Activated CD4-positive, alpha-beta T cell treated with anti-CD3 and anti-CD28 coated beads, Interleukin-2, amount 50 U/mL, for 48 hours (primary cell): ENCODE results near the gene CLRN2.
"Not testable (repeated sequence)": the region's sequence is repeated elsewhere in the genome, so short reads cannot be mapped to it uniquely, and the experiment has no call there.

ENCODE experiments used
- DNase-seq, 2 experiments: peaks; one replicate each; pipeline ENCODE4 v3.0.0-alpha.2; 2020

CLRN2 gene

DNA sequence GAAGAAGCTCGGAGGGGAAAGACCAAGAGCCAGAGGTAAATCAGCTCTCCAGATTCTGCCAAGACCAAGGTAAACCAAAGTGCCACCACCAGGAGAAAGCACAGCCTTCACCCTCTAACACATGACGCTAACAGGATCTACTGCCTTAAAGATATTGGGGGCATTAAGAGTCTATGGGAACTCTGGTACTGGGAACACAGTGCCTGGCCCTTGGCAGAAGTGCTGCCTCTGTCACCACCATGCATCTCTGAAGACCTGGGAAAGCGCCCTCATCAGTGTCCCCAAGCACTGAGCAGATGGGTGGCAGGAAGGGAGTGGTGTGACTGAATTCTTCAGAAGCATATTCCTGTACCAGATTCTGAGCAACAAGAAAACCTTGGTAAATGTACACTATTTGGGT, 4.4 kb upstream of the CLRN2 start:
- no peak for DNase-seq

- peak in 1 of 2 experiments; percentile 8 for DNase-seq
These were observed 3.9 kb upstream of the CLRN2 start for GRCh38 chr4:17511051-17511450.

DNA sequence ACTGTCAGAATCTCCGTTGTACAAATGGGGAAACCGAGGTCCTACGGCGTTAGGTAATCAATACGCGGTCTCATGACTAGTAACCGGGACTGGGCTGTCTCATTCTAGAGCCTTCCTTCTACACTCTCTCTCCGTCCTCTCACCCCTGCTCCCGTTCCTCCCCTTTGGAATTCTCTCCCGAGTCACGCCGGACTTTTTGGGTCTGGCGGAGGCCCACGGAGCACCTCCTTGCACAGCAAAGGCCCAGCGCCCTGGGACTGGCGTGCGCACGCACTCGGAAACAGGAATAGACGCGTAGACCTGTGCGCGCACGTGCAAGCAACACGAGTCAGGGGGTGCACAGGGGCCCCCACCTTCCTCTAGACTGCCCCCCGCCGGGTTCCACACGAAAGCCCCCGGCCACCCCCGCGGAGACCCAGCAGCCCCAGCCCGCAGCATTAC, 3.4 kb upstream of the CLRN2 start:
- DNase-seq, result peak; percentile 63 to 71

GRCh38 chr4:17511950-17512795, 2.8 kb upstream of the CLRN2 start, which contains the start of gene QDPR:
Gene QDPR (minus strand): TSS chr4:17512090. CDS start chr4:17512054, 36 bp downstream.
- peak; percentile 81 to 88 for DNase-seq

DNA sequence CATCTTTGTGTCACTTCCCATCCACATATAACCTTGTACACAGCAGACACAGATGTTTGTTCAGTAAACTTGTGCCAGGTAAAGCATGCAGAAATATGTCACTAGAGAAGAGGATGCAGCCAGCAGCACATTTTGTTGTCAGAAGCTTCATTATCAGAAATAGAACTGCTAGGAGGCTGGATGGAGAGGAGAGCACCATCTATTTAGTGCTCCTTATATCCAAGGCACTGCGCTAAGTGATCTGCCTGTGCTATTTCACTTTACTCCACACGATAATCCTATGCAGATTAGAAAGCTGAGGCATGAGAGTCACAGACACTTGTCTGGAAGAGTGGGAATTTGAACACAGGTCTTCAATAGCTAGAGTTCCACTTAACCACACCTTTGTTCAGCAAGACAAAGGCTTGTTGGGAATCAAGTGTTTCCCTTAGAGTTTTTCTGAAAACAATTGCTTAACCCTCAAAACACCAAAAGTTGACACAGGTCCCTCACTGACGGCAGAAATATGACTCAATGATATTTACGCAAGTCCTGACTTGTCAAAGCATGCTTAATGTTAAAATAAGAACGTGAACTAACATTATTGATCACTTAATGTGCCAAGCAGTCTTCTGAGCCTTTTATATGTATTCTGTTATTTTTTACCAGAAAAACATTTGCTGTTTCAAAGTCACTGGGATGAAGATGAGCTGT, 1.8 kb upstream of the CLRN2 start:
- no peak for DNase-seq

DNA sequence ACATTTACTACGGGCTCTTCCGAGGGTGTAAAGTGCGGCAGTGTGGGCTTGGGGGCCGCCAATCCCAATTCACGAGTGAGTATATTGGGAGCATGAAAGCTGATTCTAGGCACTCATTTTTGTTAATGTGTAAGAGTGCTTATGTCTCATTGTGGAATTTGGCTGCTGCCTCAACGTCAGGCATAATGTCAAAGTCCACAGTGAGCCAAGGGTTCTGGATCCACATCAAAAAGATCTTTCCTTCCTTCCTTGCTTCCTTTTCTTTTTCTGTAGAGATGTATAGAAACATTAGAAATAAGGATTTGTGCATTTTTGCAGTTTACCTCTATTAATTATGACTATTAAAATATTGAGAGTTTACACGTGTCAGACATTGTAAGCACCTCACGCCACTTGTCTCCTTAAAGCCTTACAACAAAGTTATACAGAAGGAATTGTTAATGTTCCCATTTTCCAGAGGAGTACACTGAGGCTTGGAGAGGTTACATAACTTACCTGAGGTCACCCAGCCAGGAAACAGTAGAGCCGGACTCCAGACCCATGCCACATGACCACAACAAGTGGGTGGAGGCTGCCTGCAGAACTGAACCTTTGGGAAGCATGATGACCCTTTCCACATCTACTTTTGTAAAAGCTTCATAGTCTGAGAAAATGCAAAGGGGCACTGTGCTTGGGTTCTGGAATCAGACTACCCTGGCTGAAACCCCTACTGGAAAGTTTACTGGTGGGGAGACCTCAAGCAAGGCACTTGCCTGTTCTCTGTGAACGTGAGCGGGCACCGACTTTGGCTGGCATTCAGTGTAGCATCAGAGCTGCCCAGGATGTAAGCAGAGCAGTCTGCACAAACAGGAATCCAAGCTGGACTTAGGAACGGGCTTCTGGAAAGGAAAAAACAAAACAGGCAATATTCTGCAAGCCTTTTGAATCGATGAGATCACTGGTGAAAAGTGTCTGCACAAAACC, 761 bp downstream of the CLRN2 start:
- no peak for DNase-seq

DNA sequence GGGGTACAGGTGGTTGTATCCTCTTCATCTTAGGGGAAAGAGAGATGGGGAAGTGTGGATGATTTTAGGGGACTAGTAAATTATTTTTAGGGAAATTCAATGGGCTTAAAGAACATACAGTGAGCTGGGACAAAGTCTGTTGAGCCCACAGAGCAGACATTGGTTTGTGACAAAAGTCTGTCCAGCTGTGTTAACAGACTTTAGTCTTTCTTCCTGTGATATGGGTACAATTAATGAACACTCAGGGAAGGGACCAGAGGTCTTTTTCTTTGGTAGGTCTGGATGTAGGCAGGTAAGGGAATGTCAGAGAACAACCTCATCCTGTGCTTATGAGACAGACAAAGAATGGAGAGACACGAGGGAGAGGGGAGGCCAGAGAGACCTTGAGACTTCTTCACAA, 2.0 kb downstream of the CLRN2 start:
- DNase-seq, result no peak

DNA sequence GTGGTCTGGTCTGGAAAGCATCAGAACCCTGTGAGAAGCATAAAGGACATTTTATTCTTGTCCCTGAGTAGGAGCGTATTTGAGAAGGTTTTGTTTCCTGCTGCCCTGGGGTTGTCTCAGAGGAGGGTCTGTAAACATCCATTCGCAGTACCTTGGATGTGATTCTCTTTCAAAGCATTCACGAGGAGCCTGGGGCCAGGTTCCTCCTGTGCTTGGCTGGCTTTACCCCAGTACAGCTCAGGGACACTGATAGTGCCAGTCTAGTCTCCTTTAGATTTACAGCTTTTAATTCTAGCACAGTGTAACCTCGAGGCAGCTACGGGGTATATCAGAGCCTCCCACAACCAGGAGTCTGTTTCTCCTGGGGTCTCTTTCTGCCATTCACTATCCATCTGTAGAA, 2.7 kb downstream of the CLRN2 start:
- DNase-seq, result no peak

DNA sequence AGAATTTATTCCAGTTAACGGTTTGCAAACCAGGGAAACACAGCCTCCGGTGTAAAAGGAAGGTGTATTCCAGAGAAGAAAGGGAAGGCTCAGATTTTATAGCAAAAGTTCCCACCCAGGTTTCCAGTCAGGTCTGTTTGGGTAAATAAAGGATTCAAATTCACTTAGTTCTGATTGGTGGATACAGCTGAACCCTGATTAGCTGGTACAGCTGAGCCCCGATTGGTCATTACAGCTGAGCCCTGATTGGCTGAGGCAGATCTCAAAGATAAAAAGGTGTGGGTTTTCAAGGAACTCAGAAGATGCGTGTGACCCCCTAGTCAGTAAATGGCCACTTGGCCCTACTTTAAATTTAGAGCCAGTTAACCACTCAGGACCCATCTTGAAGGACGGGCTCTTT, 6.6 kb downstream of the CLRN2 start:
- DNase-seq, result no peak

DNA sequence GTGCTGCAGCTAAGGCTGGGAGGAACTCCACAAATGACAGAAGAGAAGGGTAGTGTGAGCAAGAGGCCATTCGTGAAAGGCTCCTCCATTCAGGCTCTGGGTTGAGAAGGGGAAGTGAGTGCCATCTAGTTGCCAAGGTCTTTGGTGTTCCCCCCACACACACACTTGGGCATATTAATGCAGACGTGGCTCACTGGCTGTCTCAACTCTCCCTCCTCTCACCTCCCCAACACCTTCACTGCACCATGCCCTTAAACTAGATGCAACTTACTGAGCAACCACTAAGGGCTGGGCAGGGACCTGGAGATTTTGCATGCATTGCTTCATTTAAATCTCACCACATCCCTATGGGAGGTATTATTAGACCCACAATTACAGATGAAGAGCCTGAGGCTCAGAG, 8.7 kb downstream of the CLRN2 start:
- DNase-seq, result no peak

- no peak for DNase-seq
These were observed 11.9 kb downstream of the CLRN2 start for GRCh38 chr4:17526695-17527477.

DNA sequence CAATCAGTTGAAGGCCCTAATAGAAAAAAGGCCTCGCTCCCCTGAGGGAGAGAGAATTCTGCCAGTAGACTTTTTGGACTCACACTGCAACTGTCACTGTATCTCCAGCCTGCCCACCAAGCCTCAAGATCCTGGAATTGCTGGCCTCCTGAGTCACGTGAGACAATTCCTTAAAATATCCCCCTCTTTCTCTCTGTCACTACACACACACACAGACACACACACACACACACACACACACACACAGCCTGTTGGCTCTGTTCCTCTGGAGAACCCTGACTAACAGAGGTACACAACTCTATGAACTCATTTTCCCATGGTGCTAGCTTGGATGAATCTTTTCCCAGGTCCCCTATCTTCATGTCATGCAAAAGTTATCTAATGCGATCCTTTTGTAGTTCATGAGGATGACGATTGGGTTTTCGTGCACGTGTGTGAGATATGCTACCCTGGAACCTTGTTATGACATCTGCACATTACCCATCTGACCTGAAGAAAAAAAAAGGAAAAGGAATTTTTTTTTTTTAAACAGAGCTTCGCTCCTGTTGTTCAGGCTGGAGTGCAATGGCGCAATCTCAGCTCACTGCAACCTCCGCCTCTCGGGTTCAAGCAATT, 13.7 kb downstream of the CLRN2 start:
- DNase-seq, result no peak

GRCh38 chr4:17531538-17532285, 16.7 kb downstream of the CLRN2 start:
- no peak for DNase-seq

- DNase-seq, result no peak
These were observed 19.7 kb downstream of the CLRN2 start for GRCh38 chr4:17534705-17535104.

GRCh38 chr4:17535242-17535641, 20.3 kb downstream of the CLRN2 start:
- no peak for DNase-seq

- no peak for DNase-seq
These were observed 20.9 kb downstream of the CLRN2 start for GRCh38 chr4:17535906-17536305.

- not testable (repeated sequence) for DNase-seq
These were observed 22.1 kb downstream of the CLRN2 start for GRCh38 chr4:17537060-17537459.

DNA sequence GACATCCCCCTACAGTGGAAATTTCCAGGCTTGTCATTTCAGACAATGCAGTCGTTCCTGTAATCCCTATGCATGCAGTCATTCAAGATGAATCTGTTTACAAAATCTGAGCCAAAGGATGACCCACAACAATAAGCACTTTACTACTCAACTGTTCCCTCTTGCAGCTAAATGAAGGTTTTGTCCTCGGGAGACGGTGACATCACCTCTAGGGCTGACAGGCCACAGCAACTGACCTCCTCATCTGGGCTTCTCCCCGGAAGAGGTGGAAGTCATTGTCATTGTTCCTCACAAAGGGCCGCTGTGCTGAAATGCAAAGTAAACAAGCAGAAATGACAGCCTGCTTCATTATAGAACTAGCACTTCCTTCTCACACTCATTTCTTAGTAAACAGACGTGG, 29.2 kb downstream of the CLRN2 start:
- no peak for DNase-seq

GRCh38 chr4:17544831-17545234, 29.9 kb downstream of the CLRN2 start:
- no peak for DNase-seq

- no peak for DNase-seq
These were observed 30.6 kb downstream of the CLRN2 start for GRCh38 chr4:17545374-17546140.
